T-helper 1 cell (primary cell): ENCODE measurements around the gene TTLL7.
A peak's percentile ranks its signal among the peaks of the same experiment; 100 is the strongest.
"Not testable (repeated sequence)": the region's sequence is repeated elsewhere in the genome, so short reads cannot be mapped to it uniquely, and the experiment has no call there.

ENCODE experiments used
- DNase-seq, 5 donors: peaks; one replicate each; pipeline ENCODE4 v3.0.0-alpha.2; 2012 to 2020

TTLL7 gene

DNA sequence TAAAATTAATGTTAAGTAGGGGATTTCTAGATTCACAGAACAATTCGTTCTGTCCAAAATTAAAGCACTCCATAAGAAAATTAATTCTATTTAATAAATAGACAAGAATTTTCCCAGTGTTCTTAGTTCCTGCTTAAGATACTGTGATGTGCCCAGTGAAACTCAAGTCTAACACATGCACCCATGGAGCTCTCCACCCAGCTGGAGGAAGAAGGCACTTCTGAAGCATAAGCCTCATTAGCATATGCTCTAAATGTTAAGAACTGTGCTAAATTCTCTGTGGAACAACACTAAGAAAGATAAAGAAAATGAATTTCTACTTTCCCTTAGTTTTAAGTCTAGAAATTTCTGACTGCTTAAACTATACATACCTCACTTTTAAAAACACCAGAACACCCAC is 71.2 kb downstream of the TTLL7 start:
- DNase-seq: no peak

DNA sequence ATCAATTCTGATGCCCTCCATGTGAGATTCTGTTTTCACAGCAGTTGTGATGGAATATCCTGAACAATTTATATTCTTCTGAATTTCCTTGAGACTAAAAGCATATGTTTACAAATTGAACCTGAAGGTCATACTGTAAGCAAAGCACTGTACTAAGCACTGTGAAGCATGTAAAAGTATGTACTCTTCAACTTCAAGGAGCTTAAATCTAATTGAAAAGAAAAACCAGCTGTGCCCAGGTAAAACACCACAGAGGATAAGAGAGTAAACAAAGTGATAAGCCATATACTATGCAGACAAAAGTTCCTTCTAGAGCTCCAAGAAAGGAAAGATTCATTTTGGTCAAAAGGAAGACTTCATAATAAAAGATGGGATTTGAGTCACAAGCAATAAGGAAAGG is 71.9 kb downstream of the TTLL7 start:
- DNase-seq: no peak

DNA sequence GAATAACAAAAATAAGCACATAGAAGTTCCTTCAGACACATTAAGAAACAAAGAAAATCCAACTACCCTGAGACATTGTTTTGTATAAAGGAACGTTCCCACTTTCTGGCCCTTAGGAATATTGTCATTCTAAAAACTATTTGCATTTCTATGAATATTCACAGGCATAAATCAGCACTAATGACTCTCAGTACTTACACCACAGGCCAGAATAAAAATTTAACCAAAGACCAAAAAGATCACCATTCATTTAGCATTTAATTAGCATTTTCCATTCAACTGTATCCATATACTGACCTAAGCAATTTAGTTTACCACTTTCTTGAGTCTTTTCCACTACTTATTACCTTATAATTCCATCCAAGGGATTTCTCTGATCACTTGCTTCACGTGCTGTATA is 75.4 kb downstream of the TTLL7 start:
- no peak for DNase-seq

DNA sequence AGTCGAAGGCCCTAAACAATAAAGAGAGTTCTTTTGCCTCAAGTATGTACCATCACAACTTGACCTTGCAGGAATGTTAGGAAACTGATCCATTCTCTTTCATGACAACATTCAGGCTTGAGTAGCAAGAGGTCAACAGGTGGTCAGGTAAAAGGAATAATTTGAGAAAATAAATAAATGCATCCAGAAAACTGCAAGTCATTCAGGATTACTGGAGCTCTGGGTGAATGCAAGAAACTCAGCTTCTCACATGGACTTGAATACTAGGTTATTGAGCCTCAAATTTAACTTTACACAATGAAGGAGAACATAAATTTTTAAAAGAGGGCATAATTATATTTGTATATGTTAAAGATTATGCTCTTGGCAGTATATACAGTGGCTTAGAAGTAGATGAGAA is 76.5 kb downstream of the TTLL7 start:
- no peak for DNase-seq

DNA sequence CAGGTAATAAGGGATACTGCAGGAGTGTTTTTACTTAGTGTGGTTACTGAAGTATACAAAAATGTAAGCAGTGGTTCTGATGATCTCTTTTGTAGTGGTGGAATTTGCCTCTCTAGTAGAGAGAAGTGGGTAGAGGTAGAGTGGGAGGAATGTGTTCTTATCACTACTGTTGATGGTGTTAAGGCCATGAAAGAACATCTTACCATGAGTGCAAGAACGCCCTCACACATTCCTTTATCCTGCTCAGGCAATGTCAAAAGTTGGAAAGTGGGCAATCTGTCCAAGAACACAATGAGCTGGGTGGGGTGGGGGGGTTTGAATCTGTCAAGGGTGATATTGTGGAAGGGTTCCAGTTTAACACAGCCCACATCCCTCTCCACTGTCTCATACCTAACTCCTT is 78.6 kb downstream of the TTLL7 start:
- DNase-seq: no peak

DNA sequence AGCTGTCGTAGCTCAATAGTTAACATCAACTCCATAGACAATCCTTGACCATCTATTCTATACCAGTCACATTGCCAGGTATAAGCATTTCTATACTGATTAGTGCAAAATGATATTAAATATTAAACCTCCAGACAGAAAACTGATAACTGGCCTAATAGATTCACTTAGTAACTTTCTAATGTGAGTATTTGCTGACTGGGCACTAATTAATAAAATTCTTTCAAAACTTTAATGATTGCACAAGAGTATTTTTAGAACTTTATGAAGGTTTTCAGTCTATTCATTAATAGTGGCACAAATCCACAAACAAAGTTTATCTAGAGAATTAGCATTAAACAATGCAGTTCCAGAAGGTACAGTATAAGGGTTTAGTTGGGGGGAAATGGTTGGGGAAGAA is 79.1 kb downstream of the TTLL7 start:
- no peak for DNase-seq

DNA sequence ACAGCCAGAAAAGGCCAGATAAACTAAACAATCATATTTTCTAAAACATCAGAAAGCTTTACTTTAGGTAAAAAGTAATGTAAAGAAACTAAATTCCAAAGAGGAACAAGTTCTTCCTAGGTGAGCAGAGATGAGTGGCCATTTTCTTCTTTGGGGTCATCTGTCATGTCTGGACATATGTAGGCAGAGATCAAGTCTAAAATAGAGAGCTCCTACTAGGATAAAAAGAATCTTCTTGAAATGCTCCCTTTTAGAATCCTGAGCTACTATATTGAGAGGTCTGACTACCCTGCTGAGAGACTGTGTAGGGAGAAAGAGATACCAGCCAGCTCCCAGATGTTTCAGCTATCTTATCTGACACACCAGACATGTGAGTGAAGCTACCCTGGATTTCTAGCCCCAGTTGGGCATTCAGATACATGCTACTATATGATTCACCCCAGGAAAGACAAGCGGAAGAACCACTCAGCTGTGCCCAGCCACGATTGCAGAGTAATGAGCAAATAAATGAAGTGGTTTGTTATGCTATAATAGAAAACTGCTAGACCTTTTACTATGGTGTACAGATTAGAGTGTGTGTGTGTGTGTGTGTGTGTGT is 80.1 kb downstream of the TTLL7 start:
- no peak for DNase-seq

DNA sequence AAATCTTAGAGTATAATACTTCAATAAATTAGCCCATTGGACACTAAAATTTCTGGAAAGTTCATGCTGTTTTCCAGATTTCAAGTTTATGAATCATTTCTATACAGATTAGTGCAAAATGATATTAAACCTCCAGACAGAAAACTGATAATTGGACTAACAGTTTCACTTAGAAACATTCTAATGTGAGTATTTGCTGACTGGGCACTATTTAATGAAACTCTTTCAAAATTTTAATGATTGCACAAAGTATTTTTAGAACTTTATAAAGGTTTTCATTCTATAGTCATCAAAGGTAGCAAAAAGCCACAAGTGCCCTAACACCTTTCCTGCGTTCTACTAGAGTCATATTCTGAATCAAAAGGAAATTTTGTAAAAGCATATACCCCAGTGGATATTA is 81.0 kb downstream of the TTLL7 start:
- no peak for DNase-seq

DNA sequence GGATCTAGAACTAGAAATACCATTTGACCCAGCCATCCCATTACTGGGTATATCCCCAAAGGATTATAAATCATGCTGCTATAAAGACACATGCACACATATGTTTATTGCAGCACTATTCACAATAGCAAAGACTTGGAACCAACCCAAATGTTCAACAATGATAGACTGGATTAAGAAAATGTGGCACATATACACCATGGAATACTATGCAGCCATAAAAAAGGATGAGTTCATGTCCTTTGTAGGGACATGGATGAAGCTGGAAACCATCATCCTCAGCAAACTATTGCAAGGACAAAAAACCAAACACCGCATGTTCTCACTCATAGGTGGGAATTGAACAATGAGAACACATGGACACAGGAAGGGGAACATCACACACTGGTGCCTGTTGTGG is 82.8 kb downstream of the TTLL7 start:
- DNase-seq: not testable (repeated sequence)

DNA sequence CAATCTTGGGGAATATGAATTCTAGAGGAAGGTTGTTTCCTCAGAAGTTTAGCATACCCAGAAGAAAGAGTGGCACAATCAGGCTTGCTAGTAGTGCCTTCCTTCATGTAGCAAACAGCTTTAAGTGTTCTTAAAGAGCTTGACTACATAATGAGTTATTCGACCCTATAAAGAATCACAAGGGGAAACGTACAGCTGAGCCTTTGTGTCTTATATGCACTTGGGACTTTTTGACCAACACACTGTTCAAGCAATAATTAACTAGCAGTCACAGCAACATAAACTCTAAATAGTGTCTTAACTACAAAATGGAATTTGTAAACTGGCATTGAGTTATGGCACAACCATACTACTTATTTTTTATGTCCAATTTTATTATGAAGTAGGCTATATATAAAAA is 86.1 kb downstream of the TTLL7 start:
- no peak for DNase-seq

DNA sequence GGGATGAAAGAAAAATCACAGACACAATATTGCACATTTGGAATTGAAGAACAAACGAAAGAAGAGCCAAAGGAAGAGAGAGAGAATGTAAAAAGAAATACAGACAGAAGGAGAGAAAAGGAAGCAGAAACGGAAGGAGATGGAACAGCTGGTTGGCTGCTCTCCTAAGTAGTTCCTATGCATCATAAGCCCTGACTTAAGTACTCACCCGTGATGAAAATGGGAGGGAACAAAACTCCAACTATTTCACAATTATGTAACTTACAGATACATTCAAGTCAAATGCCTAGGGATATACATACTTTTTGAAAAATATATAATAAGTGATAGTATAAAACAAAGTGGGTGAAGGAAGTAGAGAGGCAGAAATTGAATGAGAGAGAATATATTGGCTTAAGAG is 88.5 kb downstream of the TTLL7 start:
- DNase-seq: no peak

DNA sequence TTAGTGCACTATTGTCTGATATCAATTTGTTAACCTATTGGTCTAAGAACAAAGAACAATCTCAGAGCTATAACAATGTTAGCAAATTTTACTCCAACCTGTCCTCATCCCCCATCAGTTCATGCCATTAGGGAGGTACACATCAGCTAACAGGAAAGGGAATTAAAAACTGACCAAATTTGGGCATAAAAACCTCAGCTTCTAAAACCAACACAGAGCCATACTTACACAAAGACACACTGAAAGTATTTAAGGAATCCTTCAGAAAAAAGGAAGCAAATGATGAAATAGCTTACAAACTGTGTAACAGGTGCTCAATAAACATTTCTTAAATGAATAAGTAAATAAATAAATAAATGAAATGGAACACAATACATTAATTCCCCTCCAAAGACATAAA is 89.2 kb downstream of the TTLL7 start:
- DNase-seq: no peak

DNA sequence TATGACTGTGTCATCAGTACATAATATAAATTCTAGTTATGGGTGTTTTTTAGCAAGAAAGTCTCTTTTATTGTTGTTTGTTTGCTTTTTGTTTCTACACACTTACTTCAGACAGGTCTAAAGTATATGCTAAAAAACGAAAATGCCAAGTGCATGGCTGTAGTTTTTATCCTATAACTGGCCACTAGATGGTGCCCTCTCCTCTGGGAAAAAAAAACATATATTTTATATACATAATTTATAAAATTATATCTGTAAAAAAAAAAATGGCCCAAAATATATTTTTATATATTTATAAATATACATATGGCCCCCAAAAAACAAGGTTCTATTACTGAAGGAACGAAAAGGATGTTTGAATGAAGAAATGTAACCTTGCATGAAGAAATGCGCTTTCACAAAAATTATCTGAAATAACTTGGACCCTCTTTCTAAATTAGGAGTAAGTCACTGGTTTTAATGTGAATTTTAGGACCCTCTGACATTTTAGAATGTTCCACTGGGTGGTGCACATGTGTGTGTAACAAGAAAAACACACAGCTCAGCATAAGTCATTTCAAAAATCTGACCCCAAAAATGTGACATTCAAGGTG is 93.5 kb downstream of the TTLL7 start:
- DNase-seq: peak in 1 of 5 donors; percentile 3

DNA sequence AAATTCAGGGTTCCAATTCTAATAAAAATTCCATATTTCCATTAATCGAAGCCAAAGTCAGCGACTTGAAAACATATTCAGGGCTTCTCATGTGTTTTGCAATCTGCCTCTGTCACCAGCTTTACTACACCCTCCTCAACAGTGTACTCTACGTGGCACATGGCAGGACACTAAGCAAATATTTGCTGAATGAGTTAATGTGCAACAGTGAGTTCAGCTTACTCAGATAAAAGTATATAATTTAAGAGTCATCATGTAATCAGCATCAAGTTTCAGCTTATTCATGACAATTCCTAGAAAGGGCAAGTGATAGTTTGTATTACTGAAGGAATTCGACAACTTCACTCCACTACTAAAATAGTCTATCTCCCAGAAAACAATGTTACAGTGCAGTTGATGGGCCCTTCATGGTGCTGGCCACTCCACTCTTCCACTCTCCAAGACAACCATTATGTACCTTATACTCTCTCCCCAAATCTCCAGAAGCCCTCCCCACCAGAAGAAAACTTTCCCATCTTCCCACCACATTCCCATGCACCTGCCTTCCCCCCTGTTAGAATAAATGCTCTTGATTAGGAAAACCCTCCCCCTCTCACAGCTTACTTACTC is 97.3 kb downstream of the TTLL7 start:
- no peak for DNase-seq

DNA sequence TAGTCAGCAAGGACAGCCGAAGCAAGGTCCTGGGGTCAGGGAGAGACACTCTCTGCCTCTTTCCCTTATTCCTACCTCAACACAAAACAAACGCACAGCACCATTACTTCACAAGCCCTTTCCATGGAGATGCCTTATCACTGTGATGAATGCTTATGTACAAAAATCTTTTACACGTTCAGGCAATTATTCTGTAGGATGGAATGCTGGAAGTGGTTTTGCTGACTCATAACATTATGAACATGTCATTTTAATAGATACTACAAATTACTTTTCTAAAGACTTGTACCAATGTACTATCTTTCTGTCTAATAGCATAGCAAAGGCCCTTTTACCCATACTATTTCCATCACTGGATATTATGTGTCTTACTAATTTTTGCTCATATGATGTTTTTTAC is 98.4 kb downstream of the TTLL7 start:
- DNase-seq: no peak

DNA sequence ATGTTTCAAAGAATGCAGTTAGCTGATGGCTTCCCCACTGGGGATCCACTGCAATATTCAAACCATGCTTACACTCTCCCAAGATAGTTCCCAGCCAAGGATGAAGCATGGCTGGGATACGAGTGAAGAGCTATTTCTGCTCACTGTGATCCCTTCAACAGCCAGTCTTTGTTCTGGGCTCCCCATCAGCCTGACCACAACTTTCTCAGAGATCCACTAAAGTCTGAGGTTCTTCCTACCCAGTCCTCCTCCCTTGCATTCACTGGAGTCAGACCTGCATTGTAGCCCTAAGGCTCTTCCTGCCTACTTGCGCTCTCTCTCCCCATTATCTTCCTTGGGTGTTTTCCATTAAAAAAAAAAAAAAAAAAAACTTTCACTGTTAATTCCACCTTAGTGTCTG is 101.4 kb downstream of the TTLL7 start:
- DNase-seq: no peak

DNA sequence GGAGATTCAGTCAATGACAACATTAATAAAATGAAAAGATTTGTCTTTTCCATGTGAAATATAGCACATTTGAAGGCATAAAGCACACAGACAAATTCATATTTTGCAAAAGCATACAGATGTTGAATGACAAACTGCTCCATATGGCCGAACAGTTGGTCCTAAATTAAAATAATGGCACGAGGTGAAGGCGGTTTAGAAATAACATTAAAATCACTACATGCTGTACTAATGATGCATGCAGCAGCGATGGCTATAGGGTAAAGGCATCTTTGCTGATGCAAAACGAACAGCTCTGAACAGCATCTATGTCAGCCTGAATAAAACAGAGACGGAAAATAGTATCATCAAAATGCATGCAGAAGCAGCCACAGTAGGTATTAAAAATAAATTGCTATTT is 102.6 kb downstream of the TTLL7 start:
- DNase-seq: no peak

DNA sequence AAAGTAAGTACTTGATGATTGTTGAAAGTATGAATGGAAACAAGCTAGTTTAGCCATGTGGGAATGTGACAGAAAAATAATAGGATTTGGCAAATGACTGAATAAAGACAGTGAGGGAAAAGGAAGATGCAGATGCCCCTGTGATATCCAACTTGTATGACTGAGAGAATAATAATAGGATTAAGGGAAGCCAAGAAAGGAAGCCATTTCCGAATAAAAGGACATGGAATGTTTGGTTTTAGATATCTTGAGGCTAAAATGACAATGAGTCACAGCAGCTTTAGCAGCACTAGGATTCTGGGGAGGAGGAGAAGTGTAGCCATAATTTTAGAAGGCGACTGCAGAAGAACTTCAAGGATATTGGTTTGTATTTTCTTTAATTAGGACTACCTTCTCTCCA is 109.2 kb downstream of the TTLL7 start:
- no peak for DNase-seq

DNA sequence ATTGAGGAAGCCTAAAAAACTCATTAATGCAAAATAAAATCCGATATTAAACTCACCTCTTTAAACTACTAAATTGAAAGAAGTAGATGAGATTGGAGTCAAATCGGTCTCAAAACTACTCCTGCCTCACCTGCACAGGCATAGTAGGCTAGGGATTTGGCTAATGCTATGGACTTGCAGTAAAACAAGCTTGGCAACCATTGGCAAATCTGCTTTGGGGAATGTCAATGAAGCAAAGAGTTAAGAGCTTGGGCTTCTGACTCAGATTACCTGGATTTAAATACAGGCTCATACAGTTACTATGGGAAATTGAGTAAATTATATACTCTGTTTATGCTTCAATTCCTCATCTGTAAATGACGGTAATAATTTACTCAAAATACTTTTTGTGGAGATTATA is 111.4 kb downstream of the TTLL7 start:
- no peak for DNase-seq

DNA sequence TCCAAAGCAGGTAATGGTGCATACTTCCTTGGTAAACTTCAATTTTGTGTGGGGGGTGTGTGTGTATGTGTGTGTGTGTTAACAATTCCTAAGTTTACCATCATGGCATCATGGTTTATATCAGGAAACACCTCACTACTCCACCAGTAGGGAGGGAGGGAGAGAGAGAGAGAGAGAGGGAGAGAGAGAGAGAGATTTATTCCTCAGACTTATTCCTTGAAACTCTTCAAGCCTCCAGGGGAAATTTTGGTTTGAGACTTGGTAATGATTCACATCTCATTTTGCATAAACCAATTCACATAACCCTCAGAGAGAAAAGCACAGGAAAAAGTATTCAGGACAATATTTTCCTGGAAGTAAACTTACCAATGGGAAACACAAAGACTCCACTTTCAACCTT is 115.0 kb downstream of the TTLL7 start:
- no peak for DNase-seq

DNA sequence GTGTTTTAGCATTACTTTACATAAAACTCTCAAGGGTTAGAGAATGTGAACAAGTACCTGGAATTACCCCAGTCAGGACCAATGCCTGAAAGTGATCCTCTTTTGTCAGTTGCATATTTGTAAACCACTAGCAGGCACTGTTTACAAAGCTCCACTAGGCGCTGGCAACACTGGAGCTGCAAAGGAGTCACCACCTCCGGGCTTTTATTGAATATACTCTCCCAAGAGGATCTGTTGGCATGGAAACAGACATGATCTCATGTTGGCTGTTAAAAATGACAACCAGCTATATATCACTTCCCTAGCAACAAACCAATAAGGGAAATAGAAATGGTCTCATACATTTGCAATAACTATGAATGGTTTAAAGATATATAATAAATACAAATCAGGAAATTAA is 116.0 kb downstream of the TTLL7 start:
- no peak for DNase-seq

DNA sequence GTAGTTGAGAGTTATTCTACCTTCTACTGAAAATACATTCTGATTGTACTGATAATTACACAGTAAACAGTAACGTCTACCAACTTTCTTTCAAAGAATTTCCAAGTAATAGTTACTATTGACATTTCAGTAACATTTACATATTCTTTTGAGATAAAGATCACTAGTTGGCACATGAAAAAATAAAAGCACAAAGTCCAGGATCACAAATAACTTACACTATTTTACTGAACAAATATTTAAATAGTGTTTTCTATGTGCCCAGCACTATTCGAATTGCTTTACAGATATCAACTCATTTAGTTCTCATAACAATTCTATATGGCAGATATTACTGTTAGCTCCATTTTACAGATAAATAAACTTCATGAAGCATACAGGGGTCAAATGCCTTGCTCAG is 126.4 kb downstream of the TTLL7 start:
- DNase-seq: no peak

DNA sequence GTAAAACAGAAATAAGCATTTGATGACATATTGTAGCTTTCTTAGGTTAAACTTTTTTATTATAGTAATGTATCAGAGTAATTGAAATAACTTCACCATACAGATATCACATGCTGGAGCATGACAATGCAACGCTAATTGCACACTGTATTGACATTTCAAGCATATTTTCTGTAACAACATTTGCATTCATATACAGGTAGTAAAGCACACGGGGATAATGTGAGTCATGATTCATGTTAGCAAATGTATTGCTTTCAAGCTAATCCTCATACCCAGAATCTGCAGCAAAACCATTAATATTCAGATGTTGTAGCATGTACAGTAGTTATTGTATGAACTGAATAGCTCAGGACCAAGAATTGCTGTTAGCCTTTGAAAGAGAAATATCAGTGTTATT is 133.9 kb downstream of the TTLL7 start:
- no peak for DNase-seq

DNA sequence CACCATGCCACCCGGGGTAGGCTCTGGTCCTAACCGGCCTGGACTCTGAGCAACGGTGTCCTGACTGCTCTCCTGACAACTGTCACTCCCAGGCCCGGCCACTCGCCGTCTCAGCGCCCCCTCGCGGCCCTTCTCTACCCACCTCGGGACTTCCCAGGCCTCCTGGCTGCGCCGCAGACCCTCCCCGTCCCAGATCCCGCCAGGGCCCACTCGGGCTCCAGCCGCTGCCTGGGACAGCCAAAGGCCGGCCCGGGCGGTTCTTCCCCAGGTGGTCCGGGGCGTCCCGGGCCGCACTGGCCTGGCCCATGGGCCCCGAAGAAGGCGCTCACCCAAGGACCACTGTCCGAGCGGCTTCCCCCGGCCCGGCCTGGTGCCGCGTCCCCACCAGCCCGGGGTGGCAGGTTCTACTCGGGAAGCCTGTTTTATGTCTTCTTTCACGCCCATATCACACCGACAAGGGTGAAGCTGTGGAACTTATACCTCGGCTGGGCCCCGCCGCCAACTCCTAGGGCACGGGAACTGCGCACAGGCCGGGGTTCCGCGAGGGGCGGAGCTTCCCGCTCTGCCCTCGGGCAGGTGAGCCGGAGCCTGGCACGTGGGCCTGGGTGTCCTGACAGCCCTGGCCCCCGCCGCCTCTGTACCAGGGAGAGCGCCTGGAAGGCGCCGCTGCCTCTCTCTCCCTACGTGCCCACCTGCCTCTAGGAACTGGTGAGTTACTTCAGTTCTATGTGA is 138.3 kb downstream of the TTLL7 start:
- peak; percentile 44 to 67 (median 55) for DNase-seq
